Activated CD8-positive, alpha-beta T cell treated with anti-CD3 and anti-CD28 coated beads, Interleukin-2, amount 10 ng/mL, durations not matched to agents 7 days and 5 days (primary cell): ENCODE measurements around the gene ABCA1. TPM values are rescaled to one million over a fixed set of nuclear protein-coding genes. Genes with fewer than 3 reads are reported as not detected.

Experiments
- ATAC-seq: fragments of 150-1000 bp; cut with Tn5 transposase; one replicate; pipeline ENCODE4 v1.10.0; 2021; ENCODE audit warnings: moderate library complexity
- CTCF ChIA-PET: fragments of 350-600 bp; sonication (Branson Sonifier 250); formaldehyde crosslinking; loops from one replicate; lab custom pipeline; 2021; ENCODE audit warnings: antibody characterized with exemption; lab: Charles Lee
- POLR2A ChIA-PET: fragments of 350-600 bp; sonication (Branson Sonifier 250); formaldehyde crosslinking; loops from one replicate; lab custom pipeline; 2021; ENCODE audit warnings: antibody characterized with exemption; lab: Charles Lee
- DNase-seq: peaks from one replicate; pipeline ENCODE4 v3.0.0-alpha.2; 2020
- H3K27ac Mint-ChIP-seq: one replicate; pipeline ENCODE4 v1.8.0; 2021; ENCODE audit warnings: mild to moderate bottlenecking, mixed read lengths
- H3K27me3 Mint-ChIP-seq: one replicate; pipeline ENCODE4 v1.8.0; 2021; ENCODE audit warnings: low read depth, mixed read lengths
- H3K36me3 Mint-ChIP-seq: one replicate; pipeline ENCODE4 v1.8.0; 2021; ENCODE audit warnings: low read depth, mixed read lengths
- H3K4me1 Mint-ChIP-seq: one replicate; pipeline ENCODE4 v1.8.0; 2021; ENCODE audit warnings: low read depth, mixed read lengths
- H3K4me3 Mint-ChIP-seq: one replicate; pipeline ENCODE4 v1.8.0; 2021; ENCODE audit warnings: mild to moderate bottlenecking, mixed read lengths
- H3K9me3 Mint-ChIP-seq: one replicate; pipeline ENCODE4 v1.8.0; 2022; ENCODE audit warnings: mixed read lengths; ENCODE audit not compliant: insufficient read depth
- total RNA-seq, 2 experiments: library from RNA; stranded (reverse); gene quantifications; one replicate each; pipeline ENCODE4 v1.2.3, GENCODE V29; 2021

Gene ABCA1
- total RNA-seq, 2 experiments from 2014 or later: 0.03 TPM; not detected in 1

- DNase-seq: no peak
- ATAC-seq: no peak
- Mint-ChIP-seq H3K4me3 (no peak overlapping the region), H3K36me3 (no peaks in the 10 kb centered on the region), H3K27me3 (peaks cover 3% of the 10 kb centered on the region), H3K9me3 (no peaks in the 10 kb centered on the region), H3K27ac (no peak overlapping the region), H3K4me1 (no peaks in the 10 kb centered on the region)
- POLR2A ChIA-PET: no interaction called here
- CTCF ChIA-PET: no interaction called here
Observed at GRCh38 chr9:104850786-104851545, 77.0 kb downstream of the ABCA1 start.

GRCh38 chr9:104849023-104849422, 78.9 kb downstream of the ABCA1 start:
- Mint-ChIP-seq H3K4me1 (no peaks in the 10 kb centered on the region), H3K27me3 (peaks cover 3% of the 10 kb centered on the region), H3K36me3 (no peaks in the 10 kb centered on the region), H3K4me3 (no peak overlapping the region), H3K27ac (no peak overlapping the region), H3K9me3 (no peaks in the 10 kb centered on the region)
- ChIA-PET POLR2A (no interaction called here), CTCF (no interaction called here)
- DNase-seq (no peak), ATAC-seq (no peak)

- ChIA-PET CTCF (interaction anchor here (1.3 kb wide), 1 partner anchor 18 kb away, joined by 3 read pairs; no protein-coding TSS in a partner anchor), POLR2A (no interaction called here)
- DNase-seq (no peak), ATAC-seq (no peak)
- no peaks in the 10 kb centered on the region for H3K4me1 Mint-ChIP-seq
- no peaks in the 10 kb centered on the region for H3K27me3 Mint-ChIP-seq
- no peaks in the 10 kb centered on the region for H3K9me3 Mint-ChIP-seq
- H3K36me3 Mint-ChIP-seq: no peaks in the 10 kb centered on the region
- no peak overlapping the region for H3K27ac Mint-ChIP-seq
- no peak overlapping the region for H3K4me3 Mint-ChIP-seq
Observed at GRCh38 chr9:104844710-104845109, 83.2 kb downstream of the ABCA1 start.

- ATAC-seq (no peak), DNase-seq (no peak)
- Mint-ChIP-seq H3K27me3 (no peaks in the 10 kb centered on the region), H3K27ac (no peak overlapping the region), H3K36me3 (no peaks in the 10 kb centered on the region), H3K4me3 (no peak overlapping the region), H3K9me3 (no peaks in the 10 kb centered on the region), H3K4me1 (no peaks in the 10 kb centered on the region)
- ChIA-PET POLR2A (no interaction called here), CTCF (no interaction called here)
Observed at GRCh38 chr9:104843644-104844240, 84.2 kb downstream of the ABCA1 start.

GRCh38 chr9:104842698-104843097, 85.3 kb downstream of the ABCA1 start:
- H3K27ac Mint-ChIP-seq: no peak overlapping the region
- ATAC-seq: no peak
- H3K4me3 Mint-ChIP-seq: no peak overlapping the region
- H3K4me1 Mint-ChIP-seq: no peaks in the 10 kb centered on the region
- no peaks in the 10 kb centered on the region for H3K27me3 Mint-ChIP-seq
- no peaks in the 10 kb centered on the region for H3K9me3 Mint-ChIP-seq
- H3K36me3 Mint-ChIP-seq: no peaks in the 10 kb centered on the region
- POLR2A ChIA-PET: no interaction called here
- no peak for DNase-seq
- CTCF ChIA-PET: no interaction called here

GRCh38 chr9:104841601-104842141, 86.3 kb downstream of the ABCA1 start:
- DNase-seq (no peak), ATAC-seq (no peak)
- Mint-ChIP-seq H3K27me3 (no peaks in the 10 kb centered on the region), H3K27ac (no peak overlapping the region), H3K4me1 (peaks cover under 1% of the 10 kb centered on the region), H3K9me3 (no peaks in the 10 kb centered on the region), H3K36me3 (no peaks in the 10 kb centered on the region), H3K4me3 (no peak overlapping the region)
- CTCF ChIA-PET: no interaction called here
- POLR2A ChIA-PET: no interaction called here

- POLR2A ChIA-PET: no interaction called here
- CTCF ChIA-PET: no interaction called here
- H3K9me3 Mint-ChIP-seq: no peaks in the 10 kb centered on the region
- no peak overlapping the region for H3K4me3 Mint-ChIP-seq
- no peaks in the 10 kb centered on the region for H3K27me3 Mint-ChIP-seq
- H3K27ac Mint-ChIP-seq: no peak overlapping the region
- ATAC-seq (no peak), DNase-seq (no peak)
- no peaks in the 10 kb centered on the region for H3K36me3 Mint-ChIP-seq
- H3K4me1 Mint-ChIP-seq: peaks cover 8% of the 10 kb centered on the region
Observed at GRCh38 chr9:104838958-104839357, 89.0 kb downstream of the ABCA1 start.

- ChIA-PET CTCF (no interaction called here), POLR2A (no interaction called here)
- H3K4me1 Mint-ChIP-seq: peaks cover 8% of the 10 kb centered on the region
- no peak overlapping the region for H3K27ac Mint-ChIP-seq
- ATAC-seq (no peak), DNase-seq (no peak)
- H3K27me3 Mint-ChIP-seq: no peaks in the 10 kb centered on the region
- no peak overlapping the region for H3K4me3 Mint-ChIP-seq
- no peaks in the 10 kb centered on the region for H3K9me3 Mint-ChIP-seq
- no peaks in the 10 kb centered on the region for H3K36me3 Mint-ChIP-seq
Observed at GRCh38 chr9:104836767-104837166, 91.2 kb downstream of the ABCA1 start.

GRCh38 chr9:104836235-104836634, 91.7 kb downstream of the ABCA1 start:
- Mint-ChIP-seq H3K4me3 (no peak overlapping the region), H3K4me1 (peaks cover 8% of the 10 kb centered on the region), H3K27me3 (no peaks in the 10 kb centered on the region), H3K9me3 (no peaks in the 10 kb centered on the region), H3K36me3 (no peaks in the 10 kb centered on the region), H3K27ac (peak overlapping the region; percentile 53)
- POLR2A ChIA-PET: no interaction called here
- ATAC-seq: no peak
- CTCF ChIA-PET: no interaction called here
- no peak for DNase-seq

GRCh38 chr9:104835161-104835560, 92.8 kb downstream of the ABCA1 start:
- no peaks in the 10 kb centered on the region for H3K9me3 Mint-ChIP-seq
- no peak overlapping the region for H3K27ac Mint-ChIP-seq
- DNase-seq (no peak), ATAC-seq (no peak)
- H3K4me3 Mint-ChIP-seq: no peak overlapping the region
- CTCF ChIA-PET: no interaction called here
- POLR2A ChIA-PET: no interaction called here
- no peaks in the 10 kb centered on the region for H3K27me3 Mint-ChIP-seq
- H3K4me1 Mint-ChIP-seq: peaks cover 8% of the 10 kb centered on the region
- H3K36me3 Mint-ChIP-seq: no peaks in the 10 kb centered on the region

GRCh38 chr9:104833696-104834095, 94.3 kb downstream of the ABCA1 start:
- ChIA-PET CTCF (no interaction called here), POLR2A (no interaction called here)
- H3K36me3 Mint-ChIP-seq: no peaks in the 10 kb centered on the region
- no peak overlapping the region for H3K4me3 Mint-ChIP-seq
- no peak for ATAC-seq
- H3K9me3 Mint-ChIP-seq: no peaks in the 10 kb centered on the region
- no peaks in the 10 kb centered on the region for H3K27me3 Mint-ChIP-seq
- no peak overlapping the region for H3K27ac Mint-ChIP-seq
- DNase-seq: no peak
- peaks cover 8% of the 10 kb centered on the region for H3K4me1 Mint-ChIP-seq

- Mint-ChIP-seq H3K4me3 (no peak overlapping the region), H3K27ac (no peak overlapping the region), H3K36me3 (no peaks in the 10 kb centered on the region), H3K9me3 (no peaks in the 10 kb centered on the region), H3K4me1 (peaks cover 8% of the 10 kb centered on the region), H3K27me3 (no peaks in the 10 kb centered on the region)
- ATAC-seq (no peak), DNase-seq (no peak)
- POLR2A ChIA-PET: no interaction called here
- CTCF ChIA-PET: no interaction called here
Observed at GRCh38 chr9:104831681-104832080, 96.3 kb downstream of the ABCA1 start.
